ENCODE measurements around the gene NDUFA6. TPM values are rescaled to one million over a fixed set of nuclear protein-coding genes. Genes with fewer than 3 reads are reported as not detected.

Gene NDUFA6
- polyA plus RNA-seq, 2 of the 4 experiments (the other 2 are of a cell fraction) = 79.1 to 99.0 TPM

DNA sequence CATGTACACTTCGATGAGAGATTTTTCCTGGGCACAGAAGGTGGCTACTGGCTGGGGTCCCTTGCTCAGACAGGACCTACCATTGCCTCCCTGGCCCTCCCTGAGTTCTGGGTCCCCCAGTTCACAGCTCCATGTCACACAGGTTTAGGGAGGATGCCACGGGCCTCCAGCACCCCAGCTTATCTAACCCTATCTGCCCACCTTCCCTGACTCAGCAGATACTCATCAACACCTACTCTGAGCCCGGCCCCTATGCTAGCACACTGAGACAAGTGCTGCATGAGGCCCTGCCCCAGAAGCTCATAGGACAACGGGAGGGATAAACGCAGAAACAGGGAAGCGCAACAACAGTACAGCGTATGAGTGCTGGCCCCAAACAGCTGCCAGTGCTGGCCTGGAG, 29.5 kb downstream of the NDUFA6 start:
- no peak for TF ChIP-seq HES2 (IDR thresholded peaks at IDR 0.05)
- no peak for TF ChIP-seq HDAC2 (IDR thresholded peaks at IDR 0.05)
- no peak for TF ChIP-seq MYC (IDR thresholded peaks at IDR 0.05; ENCODE audit: borderline replicate concordance, low read length)
- no peak for TF ChIP-seq ZNF302 (CRISPR knock-in tag; IDR thresholded peaks at IDR 0.05)
- no peak for TF ChIP-seq RAD21 (conservative IDR thresholded peaks at IDR 0.05 in 1 of 2, IDR thresholded peaks at IDR 0.05 in 1 of 2)
- no peak for TF ChIP-seq NR3C1 (IDR thresholded peaks at IDR 0.05)
- TF ChIP-seq ZSCAN20 (CRISPR knock-in tag; IDR thresholded peaks at IDR 0.05) = no peak
- no peak for TF ChIP-seq TP53 (CRISPR knock-in tag; IDR thresholded peaks at IDR 0.05)
- FAIRE-seq (no peak), DNase-seq (ENCODE audit: low read depth in 1 of 2, low spot score in 1 of 2) (no peak), ATAC-seq (no peak)
- H3K9me3 ChIP-seq = peaks cover 18% of the 10 kb centered on the region; the same call in 1 of the 3 replicates
- H3K4me1 ChIP-seq = no peaks in the 10 kb centered on the region
- no peak overlapping the region for H3K27ac ChIP-seq
- 88% methylated on average over 6 of the region's 7 CpGs for WGBS (ENCODE audit: missing lambda C conversion rate)
- CTCF ChIA-PET = interaction anchor here (0.6 kb wide), 2 partner anchors 14 to 52 kb away, joined by 3 to 4 read pairs; no protein-coding TSS in a partner anchor
- H3K4me3 ChIP-seq = no peak overlapping the region
- POLR2A ChIA-PET = no interaction called here
- H3K4me2 ChIP-seq = no peak overlapping the region

DNA sequence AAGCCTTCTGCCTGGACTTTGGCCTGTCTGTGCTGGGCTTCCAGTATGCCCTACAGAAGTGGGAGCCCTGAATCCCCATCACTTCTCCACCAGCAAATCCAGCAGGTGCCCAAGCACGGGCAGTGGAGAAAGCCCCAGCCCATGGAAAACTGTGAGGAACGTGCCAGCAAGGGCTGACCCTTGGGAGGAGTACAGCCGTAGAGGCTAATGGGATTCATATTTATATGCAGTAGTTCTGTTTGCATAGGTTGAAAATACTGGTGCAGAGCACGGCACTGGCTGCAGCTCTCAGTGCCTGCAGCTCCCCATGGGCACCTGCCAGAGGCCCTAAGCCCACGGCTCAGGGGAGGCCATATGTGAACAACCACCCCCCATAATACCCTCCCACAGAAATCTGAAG, 30.1 kb downstream of the NDUFA6 start:
- Histone ChIP-seq H3K9me3 (peaks cover 18% of the 10 kb centered on the region; the same call in 1 of the 3 replicates), H3K4me1 (no peaks in the 10 kb centered on the region), H3K4me2 (no peak overlapping the region), H3K27ac (no peak overlapping the region), H3K4me3 (no peak overlapping the region)
- 100% methylated on average over 4 of the region's 5 CpGs for WGBS (ENCODE audit: missing lambda C conversion rate)
- ChIA-PET POLR2A (no interaction called here), CTCF (interaction anchor here (0.6 kb wide), 1 partner anchor 53 kb away, joined by 3 read pairs; no protein-coding TSS in a partner anchor)
- no peak for TF ChIP-seq EP300 (IDR thresholded peaks at IDR 0.05)
- TF ChIP-seq HMGXB4 (CRISPR knock-in tag; IDR thresholded peaks at IDR 0.05; ENCODE audit: borderline replicate concordance) = no peak
- no peak for TF ChIP-seq JUNB (IDR thresholded peaks at IDR 0.05)
- no peak for TF ChIP-seq ZNF302 (CRISPR knock-in tag; IDR thresholded peaks at IDR 0.05)
- no peak for TF ChIP-seq MAX (IDR thresholded peaks at IDR 0.05)
- TF ChIP-seq, protein P1, sequence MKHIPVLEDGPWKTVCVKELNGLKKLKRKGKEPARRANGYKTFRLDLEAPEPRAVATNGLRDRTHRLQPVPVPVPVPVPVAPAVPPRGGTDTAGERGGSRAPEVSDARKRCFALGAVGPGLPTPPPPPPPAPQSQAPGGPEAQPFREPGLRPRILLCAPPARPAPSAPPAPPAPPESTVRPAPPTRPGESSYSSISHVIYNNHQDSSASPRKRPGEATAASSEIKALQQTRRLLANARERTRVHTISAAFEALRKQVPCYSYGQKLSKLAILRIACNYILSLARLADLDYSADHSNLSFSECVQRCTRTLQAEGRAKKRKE (CRISPR knock-in tag; IDR thresholded peaks at IDR 0.05; ENCODE audit: low read depth) = no peak
- TF ChIP-seq NFE2L2 (conservative IDR thresholded peaks at IDR 0.05; ENCODE audit: low read length) = no peak
- no peak for TF ChIP-seq CHD4 (IDR thresholded peaks at IDR 0.05; ENCODE audit: borderline replicate concordance)
- no peak for TF ChIP-seq PBX3 (IDR thresholded peaks at IDR 0.05)
- no peak for TF ChIP-seq BHLHE40 (IDR thresholded peaks at IDR 0.05; ENCODE audit: low read depth, low read length)
- no peak for TF ChIP-seq EHF (CRISPR knock-in tag; IDR thresholded peaks at IDR 0.05)
- no peak for TF ChIP-seq NPAS2 (CRISPR knock-in tag; IDR thresholded peaks at IDR 0.05; ENCODE audit: borderline replicate concordance)
- no peak for TF ChIP-seq FOSB (CRISPR knock-in tag; IDR thresholded peaks at IDR 0.05)
- no peak for TF ChIP-seq HOXB5 (CRISPR knock-in tag; IDR thresholded peaks at IDR 0.05)
- FAIRE-seq (no peak), ATAC-seq (no peak), DNase-seq (ENCODE audit: low read depth in 1 of 2, low spot score in 1 of 2) (no peak)

Data from A549 (cell line).